GM12865 (cell line): ENCODE measurements around the gene HEMK1.

Source experiments
- DNase-seq: peaks from one replicate; pipeline ENCODE4 v3.0.0; 2010; ENCODE audit warnings: low read depth
- H3K4me3 ChIP-seq: 2 replicates; pipeline ENCODE4 v1.5.1; 2011; ENCODE audit warnings: mild to moderate bottlenecking, low read depth, low read length, control low read depth
- TF ChIP-seq, protein P1 (sequence below): IDR thresholded peaks from 2 replicates; pipeline ENCODE4 v1.5.1; 2011; ENCODE audit warnings: low read length, control low read depth, low read depth, inconsistent platforms; ENCODE audit not compliant: insufficient read depth; ENCODE audit errors: missing control alignments

HEMK1 gene

DNA sequence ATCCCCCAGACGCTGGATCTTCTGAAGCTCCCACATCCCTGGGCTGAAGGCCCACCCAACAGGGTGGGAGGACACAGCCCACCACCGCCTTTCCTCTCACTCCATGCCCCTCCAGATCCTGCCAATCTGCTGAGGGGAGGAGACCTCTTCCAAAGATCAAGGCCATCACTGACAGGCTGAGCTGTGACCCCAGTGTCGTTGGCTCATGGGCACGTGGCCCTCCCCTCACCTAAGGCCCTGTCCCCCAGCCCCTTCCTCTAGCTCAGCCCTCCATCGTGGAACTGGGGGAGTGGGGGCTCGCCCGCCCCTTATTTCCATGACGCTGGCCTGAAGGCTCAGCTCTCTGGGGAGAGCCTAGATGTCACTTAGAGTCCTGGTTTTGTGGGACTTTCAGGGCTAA is 12.2 kb upstream of the HEMK1 start:
- no peak for DNase-seq
- TF ChIP-seq, protein P1, sequence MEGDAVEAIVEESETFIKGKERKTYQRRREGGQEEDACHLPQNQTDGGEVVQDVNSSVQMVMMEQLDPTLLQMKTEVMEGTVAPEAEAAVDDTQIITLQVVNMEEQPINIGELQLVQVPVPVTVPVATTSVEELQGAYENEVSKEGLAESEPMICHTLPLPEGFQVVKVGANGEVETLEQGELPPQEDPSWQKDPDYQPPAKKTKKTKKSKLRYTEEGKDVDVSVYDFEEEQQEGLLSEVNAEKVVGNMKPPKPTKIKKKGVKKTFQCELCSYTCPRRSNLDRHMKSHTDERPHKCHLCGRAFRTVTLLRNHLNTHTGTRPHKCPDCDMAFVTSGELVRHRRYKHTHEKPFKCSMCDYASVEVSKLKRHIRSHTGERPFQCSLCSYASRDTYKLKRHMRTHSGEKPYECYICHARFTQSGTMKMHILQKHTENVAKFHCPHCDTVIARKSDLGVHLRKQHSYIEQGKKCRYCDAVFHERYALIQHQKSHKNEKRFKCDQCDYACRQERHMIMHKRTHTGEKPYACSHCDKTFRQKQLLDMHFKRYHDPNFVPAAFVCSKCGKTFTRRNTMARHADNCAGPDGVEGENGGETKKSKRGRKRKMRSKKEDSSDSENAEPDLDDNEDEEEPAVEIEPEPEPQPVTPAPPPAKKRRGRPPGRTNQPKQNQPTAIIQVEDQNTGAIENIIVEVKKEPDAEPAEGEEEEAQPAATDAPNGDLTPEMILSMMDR: no peak
- no peak overlapping the region for H3K4me3 ChIP-seq

DNA sequence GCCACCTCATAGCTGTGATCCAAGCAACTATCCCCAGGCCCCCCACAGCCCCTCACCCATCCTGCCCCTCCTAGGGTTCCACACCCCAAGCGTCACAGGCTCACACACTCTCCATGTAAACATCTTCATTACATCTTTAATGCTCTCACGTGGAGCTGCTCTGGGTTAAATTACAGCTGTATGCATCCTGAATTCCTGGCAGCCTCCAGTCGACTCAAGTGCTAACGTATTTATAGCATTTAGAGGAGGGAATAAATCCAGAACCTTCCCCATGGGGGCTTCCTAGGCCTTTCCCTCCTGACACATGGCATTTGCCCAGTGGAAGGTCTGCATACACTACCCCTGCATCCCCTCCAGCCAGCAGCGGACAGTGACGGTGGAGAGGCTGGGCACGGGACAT is 11.4 kb upstream of the HEMK1 start:
- no peak overlapping the region for H3K4me3 ChIP-seq
- DNase-seq: no peak
- TF ChIP-seq, protein P1: no peak

DNA sequence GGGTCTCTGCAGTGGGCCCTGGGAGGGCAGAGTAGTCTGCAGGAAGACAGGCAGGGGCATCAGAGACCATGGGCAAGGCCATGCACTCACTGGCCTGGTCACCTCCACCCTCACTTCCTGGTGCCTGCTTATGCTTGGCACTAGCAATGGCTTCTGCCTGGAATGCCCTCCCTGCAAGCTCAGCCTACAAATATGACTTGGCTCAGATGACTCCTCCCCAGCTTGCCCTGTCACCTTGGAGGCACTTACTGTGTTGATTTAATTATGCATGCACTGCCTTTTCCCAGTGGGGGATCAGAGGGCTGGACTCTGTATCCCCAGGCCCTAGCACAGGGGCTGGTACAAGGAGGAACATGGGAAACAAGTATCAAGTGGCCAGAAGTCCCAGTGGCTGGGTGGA is 9.6 kb upstream of the HEMK1 start:
- DNase-seq: no peak
- H3K4me3 ChIP-seq: no peak overlapping the region
- TF ChIP-seq, protein P1: no peak

DNA sequence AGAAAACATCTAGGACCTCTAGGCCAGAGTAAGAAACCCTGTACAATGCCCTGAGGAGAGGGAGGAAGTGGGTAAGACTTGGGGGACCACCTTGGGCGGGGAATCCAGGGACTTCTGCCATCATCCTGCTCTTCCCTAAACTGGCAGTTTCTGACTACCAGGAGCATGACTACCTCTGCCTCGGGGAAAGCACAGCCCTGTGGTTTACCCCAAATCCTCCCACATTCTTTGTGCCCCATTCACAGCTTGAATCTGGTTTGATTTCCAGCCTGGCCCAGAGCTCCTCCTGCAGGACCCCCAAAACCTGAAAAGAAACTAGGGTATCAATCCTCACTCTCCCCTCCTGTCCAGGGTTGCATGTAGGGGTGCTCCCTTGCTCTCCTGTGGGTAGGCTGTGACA is 6.5 kb upstream of the HEMK1 start:
- no peak overlapping the region for H3K4me3 ChIP-seq
- DNase-seq: no peak
- TF ChIP-seq, protein P1: no peak

DNA sequence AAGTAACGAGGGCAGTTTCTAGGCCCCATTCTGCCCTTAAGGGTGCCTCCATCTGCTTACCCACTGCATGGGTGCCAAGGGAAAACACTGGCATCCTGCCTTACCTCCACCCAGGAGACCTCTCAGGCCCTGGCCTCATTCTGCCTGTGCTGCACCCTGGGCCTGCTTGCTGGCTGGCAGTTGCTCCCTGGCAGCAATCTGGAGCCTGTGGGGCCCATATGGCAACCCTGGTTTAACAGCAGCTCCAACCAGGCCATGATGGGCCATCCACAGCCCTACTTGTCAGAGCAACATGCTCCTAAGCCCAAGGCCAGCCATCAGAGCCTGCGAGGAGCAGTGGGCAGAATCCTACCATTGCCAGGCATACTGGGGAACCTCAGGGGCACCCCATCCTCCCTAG is 5.5 kb upstream of the HEMK1 start:
- TF ChIP-seq, protein P1: no peak
- H3K4me3 ChIP-seq: no peak overlapping the region
- no peak for DNase-seq

DNA sequence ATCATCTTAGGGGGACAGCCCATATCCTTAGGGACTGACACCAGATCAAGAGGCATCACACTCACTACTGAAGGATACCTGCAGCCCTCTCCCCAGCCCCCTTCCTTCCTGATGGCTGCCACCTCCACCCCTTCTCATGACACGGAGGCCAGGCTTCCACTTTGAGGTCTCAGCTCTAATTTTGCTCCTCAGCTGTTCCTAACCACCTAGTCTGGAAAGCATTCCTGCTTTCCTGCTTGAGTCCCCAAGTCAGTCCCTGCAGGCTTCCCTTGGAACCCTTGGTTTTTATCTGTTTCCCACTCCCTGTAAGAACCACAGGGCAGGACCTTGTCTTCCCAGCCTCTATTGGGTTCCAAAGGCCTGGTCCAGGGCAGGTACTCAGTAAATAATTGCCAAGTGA is 5.0 kb upstream of the HEMK1 start:
- TF ChIP-seq, protein P1: no peak
- DNase-seq: no peak
- no peak overlapping the region for H3K4me3 ChIP-seq

DNA sequence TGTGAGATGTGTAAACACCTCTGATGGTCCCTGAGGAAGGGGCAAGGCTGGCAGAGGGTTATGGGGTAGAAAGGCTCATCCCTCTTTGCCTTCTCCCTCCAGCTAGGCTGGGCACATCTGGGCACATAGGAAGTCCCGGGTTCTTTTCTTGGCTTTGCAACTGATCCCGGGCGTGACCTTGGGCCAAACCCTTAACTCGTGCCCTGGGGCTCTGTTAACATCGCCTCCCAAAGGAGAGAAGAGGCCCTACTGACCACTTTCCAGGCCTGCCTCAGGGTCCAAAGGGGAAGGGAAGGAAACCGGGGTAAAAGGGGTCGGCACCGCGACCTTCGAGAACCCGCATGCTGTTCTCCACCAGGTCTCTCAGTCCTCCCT is 2.3 kb upstream of the HEMK1 start:
- H3K4me3 ChIP-seq: peak overlapping the region; percentile 43
- no peak for DNase-seq
- TF ChIP-seq, protein P1: no peak
